HepG2 (cell line): ENCODE data around the gene E2F1. TPM values are rescaled to one million over a fixed set of nuclear protein-coding genes. Genes with fewer than 3 reads are reported as not detected.
A peak's percentile ranks its signal among the peaks of the same experiment; 100 is the strongest.

Experiments used
- AGO1 ChIP-seq: fragments of 200-400 bp; formaldehyde crosslinking; IDR thresholded peaks from 2 replicates; pipeline ENCODE4 v1.6.1; 2017; ENCODE audit warnings: mild to moderate bottlenecking, low read depth, low read length, moderate library complexity; ENCODE audit not compliant: poor library complexity, severe bottlenecking
- ATF6 ChIP-seq: sonication (generic); formaldehyde crosslinking; conservative IDR thresholded peaks from 2 replicates; pipeline ENCODE4 v1.4.0; 2020; ENCODE audit warnings: missing genetic modification reagents
- CENPT ChIP-seq: sonication (generic); formaldehyde crosslinking; IDR thresholded peaks from 2 replicates; pipeline ENCODE4 v1.8.0; 2022; ENCODE audit warnings: low read depth, mild to moderate bottlenecking, moderate library complexity, missing genetic modification reagents
- CSRNP2 ChIP-seq: sonication (generic); formaldehyde crosslinking; conservative IDR thresholded peaks from 2 replicates; pipeline ENCODE4 v1.8.0; 2022; ENCODE audit warnings: low read depth, missing genetic modification reagents
- DNMT3B ChIP-seq: conservative IDR thresholded peaks from 2 replicates; pipeline ENCODE4 v1.6.1; 2016; ENCODE audit warnings: missing biosample characterization, control low read depth
- MLLT10 ChIP-seq: sonication (generic); formaldehyde crosslinking; IDR thresholded peaks from 2 replicates; pipeline ENCODE4 v1.4.0; 2020; ENCODE audit warnings: missing genetic modification reagents
- NFKBIZ ChIP-seq: IDR thresholded peaks from 2 replicates; pipeline ENCODE4 v1.6.1; 2018; ENCODE audit warnings: missing genetic modification reagents, missing compliant biosample characterization
- NR2F6 ChIP-seq, 2 experiments: IDR thresholded peaks; 2 replicates each; pipeline ENCODE4 v1.6.1; 2016; ENCODE audit warnings: antibody characterized with exemption in 1 of 2, mild to moderate bottlenecking in 1 of 2
- PBX3 ChIP-seq: sonication (generic); formaldehyde crosslinking; IDR thresholded peaks from 2 replicates; pipeline ENCODE4 v1.8.1; 2023; ENCODE audit warnings: missing genetic modification reagents, inconsistent platforms, borderline replicate concordance
- PPARG ChIP-seq: conservative IDR thresholded peaks from 2 replicates; pipeline ENCODE4 v1.6.1; 2016; ENCODE audit warnings: missing biosample characterization, missing genetic modification reagents
- SALL1 ChIP-seq: sonication (generic); formaldehyde crosslinking; IDR thresholded peaks from 2 replicates; pipeline ENCODE4 v1.8.0; 2022; ENCODE audit warnings: mild to moderate bottlenecking, missing genetic modification reagents
- SATB2 ChIP-seq: sonication (generic); formaldehyde crosslinking; IDR thresholded peaks from 2 replicates; pipeline ENCODE4 v1.5.0; 2020; ENCODE audit warnings: missing genetic modification reagents
- SP4 ChIP-seq: sonication (generic); formaldehyde crosslinking; IDR thresholded peaks from 2 replicates; pipeline ENCODE4 v1.8.1; 2023; ENCODE audit warnings: mild to moderate bottlenecking, missing genetic modification reagents
- TEAD3 ChIP-seq: optimal IDR thresholded peaks from 2 replicates; pipeline ENCODE3; 2016; ENCODE audit warnings: borderline replicate concordance
- ZFP36L1 ChIP-seq: sonication (generic); formaldehyde crosslinking; IDR thresholded peaks from 2 replicates; pipeline ENCODE4 v1.8.0; 2022; ENCODE audit warnings: mild to moderate bottlenecking, missing genetic modification reagents, moderate library complexity
- ZKSCAN5 ChIP-seq: sonication (generic); formaldehyde crosslinking; IDR thresholded peaks from 2 replicates; pipeline ENCODE4 v1.5.1; 2020; ENCODE audit warnings: mild to moderate bottlenecking, missing genetic modification reagents
- ZNF263 ChIP-seq: sonication (generic); formaldehyde crosslinking; IDR thresholded peaks from 2 replicates; pipeline ENCODE4 v1.4.0; 2020; ENCODE audit warnings: missing genetic modification reagents
- ZNF709 ChIP-seq: sonication (generic); formaldehyde crosslinking; IDR thresholded peaks from 2 replicates; pipeline ENCODE4 v1.5.0; 2020; ENCODE audit warnings: mild to moderate bottlenecking, missing genetic modification reagents
- polyA plus RNA-seq, 8 experiments: library from polyadenylated mRNA; depleted of rRNA in 3 of 8; stranded (reverse) in 7 of 8; unstranded in 1 of 8; fragments of >200 nt; fragmentation: Illumina TruSeq in 4 of 8; extraction: Trizol in 4 of 8; gene quantifications; 2 replicates each; pipeline versions ENCODE4 v1.2.1 to v1.2.3, GENCODE V29; 2011 to 2016; ENCODE audit warnings: low read depth in 4 of 8, missing spikeins in 1 of 8, mixed read lengths in 1 of 8; ENCODE audit not compliant: insufficient read depth in 1 of 8
- total RNA-seq, 5 experiments: library from RNA; depleted of rRNA; stranded (reverse); fragments of >200 nt; fragmentation: Illumina TruSeq; extraction: Trizol; gene quantifications; 2 replicates each; pipeline ENCODE4 v1.2.3, GENCODE V29; 2016; ENCODE audit warnings: low read depth in 1 of 5
- TF ChIP-seq, protein P1 (sequence below): sonication (generic); formaldehyde crosslinking; IDR thresholded peaks from 2 replicates; pipeline ENCODE4 v1.4.0; 2020; ENCODE audit warnings: mild to moderate bottlenecking, missing genetic modification reagents
- TF ChIP-seq, protein P2 (sequence below): sonication (generic); formaldehyde crosslinking; IDR thresholded peaks from 2 replicates; pipeline ENCODE4 v1.9.0; 2021; ENCODE audit warnings: missing genetic modification reagents, mild to moderate bottlenecking, borderline replicate concordance
- TF ChIP-seq, protein P3 (sequence below): sonication (generic); formaldehyde crosslinking; IDR thresholded peaks from 2 replicates; pipeline ENCODE4 v1.5.0; 2020; ENCODE audit warnings: mild to moderate bottlenecking, missing genetic modification reagents, borderline replicate concordance

E2F1 gene
- total and polyA plus RNA-seq, 2 of the 13 experiments (the other 11 are each of a cell fraction or from before 2014, with no cell fraction given), result 25.5 to 39.4 TPM

GRCh38 chr20:33688938-33689424 lies 2.8 kb upstream of the E2F1 start (continued):
- TF ChIP-seq ATF6 (no peak), ZKSCAN5 (CRISPR knock-in tag) (no peak), PPARG (CRISPR knock-in tag) (peak; percentile 48), MLLT10 (CRISPR knock-in tag) (no peak), ZNF709 (no peak), PBX3 (CRISPR knock-in tag) (no peak), DNMT3B (0 out of 2 replicates have a peak, but pooled peaks have one; percentile 25), SP4 (CRISPR knock-in tag) (0 out of 2 replicates have a peak, but pooled peaks have one; percentile 34), SATB2 (CRISPR knock-in tag) (no peak), SALL1 (CRISPR knock-in tag) (peak; percentile 46; the same call in 1 of the 2 replicates), CSRNP2 (CRISPR knock-in tag) (no peak), NFKBIZ (peak; percentile 31; the same call in 1 of the 2 replicates), ZFP36L1 (CRISPR knock-in tag) (no peak), CENPT (CRISPR knock-in tag) (no peak), NR2F6 (IDR thresholded peaks at IDR 0.05) (peak; percentile 75), NR2F6 (CRISPR knock-in tag; IDR thresholded peaks at IDR 0.05) (peak; percentile 68), AGO1 (no peak), ZNF263 (CRISPR knock-in tag) (no peak), TEAD3 (CRISPR knock-in tag) (peak; percentile 50)
- TF ChIP-seq, protein P1, sequence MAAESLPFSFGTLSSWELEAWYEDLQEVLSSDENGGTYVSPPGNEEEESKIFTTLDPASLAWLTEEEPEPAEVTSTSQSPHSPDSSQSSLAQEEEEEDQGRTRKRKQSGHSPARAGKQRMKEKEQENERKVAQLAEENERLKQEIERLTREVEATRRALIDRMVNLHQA (CRISPR knock-in tag), result no peak
- TF ChIP-seq, protein P2, sequence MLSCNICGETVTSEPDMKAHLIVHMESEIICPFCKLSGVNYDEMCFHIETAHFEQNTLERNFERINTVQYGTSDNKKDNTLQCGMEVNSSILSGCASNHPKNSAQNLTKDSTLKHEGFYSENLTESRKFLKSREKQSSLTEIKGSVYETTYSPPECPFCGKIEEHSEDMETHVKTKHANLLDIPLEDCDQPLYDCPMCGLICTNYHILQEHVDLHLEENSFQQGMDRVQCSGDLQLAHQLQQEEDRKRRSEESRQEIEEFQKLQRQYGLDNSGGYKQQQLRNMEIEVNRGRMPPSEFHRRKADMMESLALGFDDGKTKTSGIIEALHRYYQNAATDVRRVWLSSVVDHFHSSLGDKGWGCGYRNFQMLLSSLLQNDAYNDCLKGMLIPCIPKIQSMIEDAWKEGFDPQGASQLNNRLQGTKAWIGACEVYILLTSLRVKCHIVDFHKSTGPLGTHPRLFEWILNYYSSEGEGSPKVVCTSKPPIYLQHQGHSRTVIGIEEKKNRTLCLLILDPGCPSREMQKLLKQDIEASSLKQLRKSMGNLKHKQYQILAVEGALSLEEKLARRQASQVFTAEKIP (CRISPR knock-in tag), result no peak
- TF ChIP-seq, protein P3, sequence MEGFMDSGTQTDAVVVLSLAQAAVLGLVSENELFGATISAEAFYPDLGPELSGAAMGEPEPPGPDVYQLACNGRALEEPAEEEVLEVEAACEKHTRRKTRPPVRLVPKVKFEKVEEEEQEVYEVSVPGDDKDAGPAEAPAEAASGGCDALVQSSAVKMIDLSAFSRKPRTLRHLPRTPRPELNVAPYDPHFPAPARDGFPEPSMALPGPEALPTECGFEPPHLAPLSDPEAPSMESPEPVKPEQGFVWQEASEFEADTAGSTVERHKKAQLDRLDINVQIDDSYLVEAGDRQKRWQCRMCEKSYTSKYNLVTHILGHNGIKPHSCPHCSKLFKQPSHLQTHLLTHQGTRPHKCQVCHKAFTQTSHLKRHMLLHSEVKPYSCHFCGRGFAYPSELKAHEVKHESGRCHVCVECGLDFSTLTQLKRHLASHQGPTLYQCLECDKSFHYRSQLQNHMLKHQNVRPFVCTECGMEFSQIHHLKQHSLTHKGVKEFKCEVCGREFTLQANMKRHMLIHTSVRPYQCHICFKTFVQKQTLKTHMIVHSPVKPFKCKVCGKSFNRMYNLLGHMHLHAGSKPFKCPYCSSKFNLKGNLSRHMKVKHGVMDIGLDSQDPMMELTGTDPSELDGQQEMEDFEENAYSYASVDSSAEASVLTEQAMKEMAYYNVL, result peak; percentile 74
